GM10847 (cell line): ENCODE data around the gene COL23A1.

Experiments
- POLR2A ChIP-seq: IDR thresholded peaks from 2 replicates; pipeline ENCODE4 v1.6.1; 2011; ENCODE audit not compliant: insufficient read length; ENCODE audit errors: extremely low read depth

The COL23A1 gene

DNA sequence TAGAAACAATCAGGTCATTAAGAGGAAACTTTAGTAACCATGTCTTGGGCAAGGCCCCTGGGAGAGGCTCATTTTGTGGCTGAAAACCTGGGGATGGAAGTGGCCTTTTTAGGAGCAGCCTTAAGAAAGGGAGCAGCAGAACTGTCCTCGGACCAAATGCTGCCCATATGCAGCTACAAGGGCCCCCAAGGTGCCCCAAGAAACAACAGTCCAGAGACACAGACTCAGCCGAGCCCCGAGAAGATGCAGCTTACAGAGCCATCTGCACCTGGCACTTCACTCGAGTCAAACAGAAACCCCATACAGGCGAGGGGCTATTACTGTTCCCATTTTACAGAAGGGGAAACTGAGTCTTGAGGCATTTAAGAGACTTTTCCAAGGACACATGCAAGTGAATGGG is 58.0 kb downstream of the COL23A1 start:
- no peak for TF ChIP-seq POLR2A

DNA sequence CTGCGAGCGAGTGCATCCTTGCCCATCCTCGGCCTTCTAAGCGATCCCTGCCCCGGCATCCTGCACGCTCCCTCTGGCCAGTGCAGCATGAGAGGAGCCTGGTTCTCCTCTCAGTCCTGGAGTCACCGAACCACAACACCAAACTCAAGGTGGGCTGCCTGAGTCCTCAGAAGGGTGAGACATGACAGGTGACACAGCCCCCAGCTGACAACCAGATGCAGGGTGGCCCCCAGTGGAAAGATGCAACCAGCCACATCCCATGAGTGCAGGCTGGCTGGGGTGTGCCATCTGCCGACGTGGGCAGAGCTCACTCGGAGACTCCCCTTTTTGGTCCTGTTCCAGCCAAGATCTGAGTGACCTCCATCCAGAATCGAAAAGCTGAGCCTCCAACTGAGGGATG is 58.4 kb downstream of the COL23A1 start:
- no peak for TF ChIP-seq POLR2A

DNA sequence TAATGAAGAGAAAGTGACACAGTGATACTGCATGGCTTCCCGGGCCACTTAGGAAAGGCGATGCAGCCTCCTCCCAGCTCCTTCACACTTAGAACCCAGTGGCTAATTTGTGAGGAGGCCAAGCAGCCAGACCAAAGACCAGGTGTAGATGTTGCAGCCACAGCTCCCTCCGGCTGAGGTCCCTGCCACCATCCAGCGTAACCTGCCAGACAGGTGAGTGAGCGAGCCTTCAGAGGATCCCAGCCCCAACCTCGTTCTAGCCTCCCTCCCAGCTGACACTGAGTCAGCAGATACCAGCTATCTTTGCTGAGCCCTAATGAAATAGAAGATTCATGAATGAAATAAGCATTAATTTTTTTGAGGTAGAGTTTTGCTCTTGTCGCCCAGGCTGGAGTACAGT is 59.7 kb downstream of the COL23A1 start:
- no peak for TF ChIP-seq POLR2A

DNA sequence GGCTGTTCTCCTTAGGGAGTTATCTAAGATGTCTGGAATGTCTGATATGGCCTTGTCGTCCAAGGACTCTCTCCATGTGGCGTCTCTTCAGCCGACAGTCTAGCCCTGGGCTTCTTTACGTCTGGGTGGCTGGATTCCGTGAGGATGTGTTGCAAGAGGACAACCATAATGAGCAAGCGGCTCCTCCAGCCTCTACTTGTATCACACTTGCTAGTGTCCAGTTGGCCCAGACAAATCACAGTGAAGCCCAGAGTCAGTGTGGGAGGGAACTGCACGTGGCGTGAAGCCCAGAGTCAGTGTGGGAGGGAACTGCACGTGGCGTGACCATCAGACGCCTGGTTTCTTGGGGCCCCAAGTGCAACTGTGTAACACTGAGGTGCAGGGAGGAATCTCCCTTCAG is 61.1 kb downstream of the COL23A1 start:
- no peak for TF ChIP-seq POLR2A

DNA sequence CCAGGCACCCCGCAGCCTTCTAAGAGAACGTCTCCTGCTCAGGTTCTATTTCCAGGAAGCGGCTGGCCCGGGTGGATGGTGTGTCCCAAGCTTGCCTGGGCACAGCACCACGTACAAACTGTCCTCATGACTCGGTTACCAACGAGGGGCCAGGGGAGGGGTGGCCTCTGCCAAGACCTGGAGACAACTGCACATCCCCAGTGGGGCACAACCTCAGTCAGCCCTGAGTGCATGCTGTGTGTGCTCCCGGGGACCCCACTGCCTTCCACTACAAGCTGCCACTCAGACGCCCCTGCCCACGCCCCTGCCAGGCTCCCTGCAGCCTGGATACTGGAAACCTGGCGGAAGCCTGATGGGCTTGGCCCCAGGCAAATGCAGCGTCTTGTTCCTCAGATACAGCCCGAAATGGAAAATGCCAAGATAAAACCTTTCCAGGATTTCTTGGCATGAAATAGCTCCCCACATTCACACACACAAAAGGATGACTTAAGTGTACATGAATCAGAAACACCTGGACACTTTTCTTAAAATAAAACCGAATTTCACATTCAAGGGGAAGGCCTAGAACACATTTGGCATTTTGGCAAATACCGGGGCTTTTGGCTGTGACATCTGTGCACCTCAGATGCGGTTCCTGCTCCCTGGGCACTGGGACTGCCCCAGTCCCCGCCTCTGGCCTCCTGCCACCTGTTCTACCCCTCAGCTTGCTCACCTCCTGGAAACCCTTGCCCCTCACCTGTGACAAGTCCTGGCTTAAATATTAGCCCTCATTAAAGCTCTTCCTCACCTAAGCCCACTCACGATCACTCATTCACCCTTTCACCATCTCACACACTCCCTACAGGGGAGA is 62.5 kb downstream of the COL23A1 start:
- TF ChIP-seq POLR2A = no peak

DNA sequence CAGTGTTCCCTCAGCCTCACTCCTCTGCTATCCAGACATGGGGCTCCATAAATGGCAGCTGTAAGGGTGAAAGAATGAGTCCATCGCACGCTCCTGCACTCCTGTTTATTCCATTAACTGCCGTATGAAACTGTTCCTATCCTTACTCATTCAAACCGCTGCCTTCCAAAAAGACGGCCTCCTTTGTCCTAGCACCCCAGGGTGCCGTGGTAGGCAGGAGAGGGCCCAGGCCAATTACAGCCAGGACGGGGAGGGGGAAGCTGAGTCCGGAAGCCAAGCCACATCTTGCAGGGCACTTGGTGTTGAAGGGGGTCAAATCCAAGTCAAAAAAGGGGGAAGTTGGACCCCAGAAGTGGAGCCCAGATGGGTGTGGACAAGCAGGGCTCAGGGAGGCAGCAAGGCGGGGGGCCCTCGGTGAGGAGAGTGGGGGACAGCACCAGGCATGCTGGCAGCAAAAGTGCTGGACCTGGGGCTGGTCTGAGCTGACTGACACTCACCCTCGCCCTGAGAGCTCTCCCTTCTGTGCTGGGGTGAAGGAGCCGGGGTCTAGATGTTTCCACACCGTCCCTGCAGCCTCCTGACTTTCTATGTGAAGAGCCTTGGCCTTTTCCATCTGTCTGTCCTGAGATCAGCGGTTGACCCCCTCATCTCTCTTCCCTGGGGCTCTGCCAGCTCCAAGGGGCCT is 63.3 kb downstream of the COL23A1 start:
- TF ChIP-seq POLR2A = no peak

DNA sequence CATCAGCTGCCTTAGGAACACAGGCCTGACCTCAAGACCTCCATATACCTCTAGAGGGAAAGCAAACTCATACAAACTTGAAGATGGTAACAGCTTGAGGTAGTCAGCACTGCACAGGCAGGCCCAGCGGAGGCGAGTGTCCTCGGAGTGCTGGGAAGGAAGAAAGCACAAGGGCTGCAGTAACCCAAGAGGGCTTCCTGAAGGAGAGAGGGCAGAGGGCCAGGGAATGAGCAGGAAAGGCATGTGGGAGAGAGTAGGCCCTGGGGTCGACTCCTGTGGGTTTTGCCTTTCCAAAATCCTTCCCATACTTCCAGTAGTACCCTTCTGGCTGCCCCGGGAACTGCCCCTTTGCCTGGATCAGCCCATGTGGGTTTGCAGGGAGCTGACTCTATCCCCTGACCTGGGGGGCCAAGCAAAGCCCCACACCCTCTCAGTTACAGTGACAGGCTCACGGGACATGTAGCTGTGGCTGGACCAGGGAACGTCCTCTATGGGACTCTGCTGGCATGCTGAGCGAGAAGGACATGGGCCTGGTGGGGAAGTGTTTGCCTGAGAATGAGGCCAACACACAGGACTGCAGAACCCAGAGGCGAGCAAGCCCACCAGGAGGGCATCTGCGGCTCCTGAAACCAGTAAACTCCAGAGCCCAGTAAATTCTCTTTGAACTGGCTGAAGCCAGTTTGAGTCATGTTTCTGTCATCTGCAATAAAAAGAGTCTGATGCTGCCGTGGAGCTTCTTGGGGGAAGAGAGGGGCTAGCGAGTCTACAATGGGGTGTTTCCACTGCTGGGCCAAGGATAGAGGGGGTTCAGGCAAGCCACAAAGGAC is 64.1 kb downstream of the COL23A1 start:
- TF ChIP-seq POLR2A = no peak

DNA sequence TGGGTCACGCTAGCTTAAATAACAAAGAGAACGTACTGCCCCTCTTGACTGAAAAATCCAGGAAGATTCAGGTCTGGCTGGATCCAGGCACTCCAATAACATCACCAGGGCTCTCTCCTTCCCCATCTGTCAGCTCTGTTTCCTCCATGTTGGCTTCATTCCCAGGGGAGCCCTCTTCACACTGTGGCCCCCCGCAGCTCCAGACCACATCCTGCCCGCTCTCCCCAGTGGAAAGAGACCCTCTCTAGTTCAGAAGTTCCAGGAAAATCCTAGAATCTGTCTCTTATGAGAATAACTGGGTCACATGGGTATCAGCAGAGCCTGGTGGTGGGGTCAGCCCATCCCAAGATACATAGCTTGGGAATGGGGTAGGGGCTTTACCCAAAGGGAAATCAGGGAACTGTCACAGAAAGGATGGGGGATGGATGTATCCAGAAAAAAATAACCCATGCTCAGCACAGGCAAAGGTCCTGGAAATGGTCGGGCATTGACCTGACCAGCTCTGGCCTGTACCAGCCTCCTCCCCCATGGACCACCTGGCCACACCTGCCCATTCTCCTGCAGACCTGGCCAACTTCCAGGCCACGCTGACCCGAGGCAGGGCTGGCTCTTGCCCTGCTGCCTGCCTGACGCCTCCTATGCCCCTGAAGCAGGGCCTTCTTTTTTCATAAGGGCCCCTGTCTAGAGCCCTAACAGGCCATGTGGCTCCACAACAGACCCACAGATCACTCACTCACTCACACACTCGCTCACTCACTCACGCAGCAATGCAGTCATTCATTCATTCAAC is 65.9 kb downstream of the COL23A1 start:
- no peak for TF ChIP-seq POLR2A

DNA sequence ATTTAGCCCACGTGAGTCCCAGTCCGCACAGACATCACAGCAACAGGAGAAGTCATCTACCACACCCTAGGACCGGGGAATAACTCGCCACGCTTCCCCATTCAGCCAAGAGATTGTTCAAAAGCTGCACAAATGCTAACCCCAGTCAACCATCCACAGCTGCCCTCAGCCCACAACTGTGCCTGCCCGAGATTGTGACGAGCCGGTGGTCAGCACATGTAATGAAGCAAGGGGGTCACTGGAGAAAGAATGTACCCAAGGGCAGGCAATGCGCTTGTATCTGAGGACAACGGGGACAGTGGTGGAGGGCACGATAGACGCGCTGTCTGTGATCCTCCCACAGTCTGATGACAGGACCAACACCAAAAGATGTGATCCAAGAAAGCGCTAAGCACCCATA is 67.8 kb downstream of the COL23A1 start:
- TF ChIP-seq POLR2A = no peak

DNA sequence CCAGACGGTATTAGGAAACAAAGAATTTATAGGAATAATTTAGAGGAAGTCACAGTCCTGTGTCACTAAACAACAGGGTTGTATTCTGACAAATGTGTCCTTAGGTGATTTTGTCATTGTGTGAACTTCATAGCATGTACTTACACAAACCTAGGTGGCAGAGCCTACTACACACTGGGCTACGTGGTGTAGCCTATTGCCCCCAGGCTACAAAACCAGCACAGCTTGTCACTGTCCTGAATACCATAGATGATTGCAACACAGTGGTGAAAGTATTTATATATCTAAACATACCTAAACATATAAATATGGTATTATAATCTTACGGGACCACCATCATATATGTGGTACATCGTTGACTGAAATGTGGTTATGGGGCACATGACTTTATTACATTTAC is 69.3 kb downstream of the COL23A1 start:
- TF ChIP-seq POLR2A = no peak

DNA sequence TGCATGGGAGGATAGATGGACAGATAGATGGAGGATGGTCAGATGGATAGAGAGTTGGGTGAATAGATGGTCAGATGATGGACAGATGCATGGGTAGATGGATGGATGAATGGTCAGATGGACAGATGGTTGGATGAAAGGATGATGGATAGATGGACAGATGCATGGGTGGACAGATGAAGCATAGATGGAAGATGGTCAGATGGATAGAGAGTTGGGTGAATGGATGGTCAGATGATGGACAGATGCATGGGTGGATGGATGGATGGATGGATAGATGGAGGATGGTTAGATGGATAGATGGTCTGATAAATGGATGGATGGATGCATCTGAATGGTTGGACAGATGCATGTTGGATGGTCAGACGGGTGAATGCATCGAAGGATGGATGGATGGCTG is 70.4 kb downstream of the COL23A1 start:
- TF ChIP-seq POLR2A = no peak

DNA sequence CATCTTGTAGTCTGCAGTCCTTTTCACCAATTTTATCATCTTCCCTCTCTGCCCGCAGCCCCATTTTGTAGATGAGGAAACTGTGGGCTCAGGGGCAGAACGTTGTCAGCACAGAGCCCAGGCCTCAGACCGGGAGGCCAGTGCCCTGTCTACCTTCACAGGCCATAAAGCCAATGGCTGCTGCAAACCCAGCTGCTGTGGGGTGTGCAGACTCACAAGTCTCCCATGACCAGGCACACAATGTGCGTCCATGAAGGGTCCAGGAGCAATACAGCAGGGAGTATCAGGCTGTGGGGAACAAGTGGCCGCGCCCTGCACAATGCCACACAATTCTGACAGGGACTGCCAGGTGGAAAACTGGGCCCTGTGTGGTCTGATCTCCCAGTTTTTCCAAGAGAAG is 71.0 kb downstream of the COL23A1 start:
- TF ChIP-seq POLR2A = no peak

DNA sequence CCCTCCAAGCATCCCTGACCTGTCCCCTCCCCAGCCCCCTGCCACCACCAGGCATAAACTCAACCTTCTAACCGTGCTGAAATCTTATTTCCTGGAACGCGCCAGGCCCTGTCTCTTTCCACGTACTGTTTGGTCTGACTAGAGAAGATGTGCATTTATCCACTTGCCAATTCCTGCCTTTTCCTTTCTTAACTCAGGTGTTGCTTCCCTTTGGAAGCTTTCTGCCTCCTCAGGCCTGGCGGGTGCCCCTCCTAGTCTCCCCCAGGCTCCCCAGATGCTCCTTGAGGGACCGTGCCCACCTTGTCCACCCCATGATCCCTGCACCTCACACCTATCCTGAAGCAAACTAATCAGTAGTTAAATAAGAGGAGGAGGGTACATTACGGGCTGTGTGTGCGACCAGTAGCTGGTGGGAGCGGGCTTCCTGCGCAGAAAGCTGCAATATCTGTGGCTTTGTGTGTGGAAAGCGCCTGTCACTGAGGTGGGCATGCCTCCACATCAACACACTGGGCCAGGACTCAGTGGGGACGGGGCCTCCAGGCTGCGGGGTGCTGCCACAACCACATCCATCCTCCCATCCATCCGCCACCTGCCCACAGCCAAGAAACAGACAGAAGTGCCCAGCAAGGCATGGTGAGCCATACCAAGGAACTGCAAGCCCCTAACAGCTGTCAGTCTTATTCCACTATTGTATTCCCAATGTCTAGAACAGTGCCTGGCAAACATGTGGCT is 73.5 kb downstream of the COL23A1 start:
- TF ChIP-seq POLR2A = no peak

DNA sequence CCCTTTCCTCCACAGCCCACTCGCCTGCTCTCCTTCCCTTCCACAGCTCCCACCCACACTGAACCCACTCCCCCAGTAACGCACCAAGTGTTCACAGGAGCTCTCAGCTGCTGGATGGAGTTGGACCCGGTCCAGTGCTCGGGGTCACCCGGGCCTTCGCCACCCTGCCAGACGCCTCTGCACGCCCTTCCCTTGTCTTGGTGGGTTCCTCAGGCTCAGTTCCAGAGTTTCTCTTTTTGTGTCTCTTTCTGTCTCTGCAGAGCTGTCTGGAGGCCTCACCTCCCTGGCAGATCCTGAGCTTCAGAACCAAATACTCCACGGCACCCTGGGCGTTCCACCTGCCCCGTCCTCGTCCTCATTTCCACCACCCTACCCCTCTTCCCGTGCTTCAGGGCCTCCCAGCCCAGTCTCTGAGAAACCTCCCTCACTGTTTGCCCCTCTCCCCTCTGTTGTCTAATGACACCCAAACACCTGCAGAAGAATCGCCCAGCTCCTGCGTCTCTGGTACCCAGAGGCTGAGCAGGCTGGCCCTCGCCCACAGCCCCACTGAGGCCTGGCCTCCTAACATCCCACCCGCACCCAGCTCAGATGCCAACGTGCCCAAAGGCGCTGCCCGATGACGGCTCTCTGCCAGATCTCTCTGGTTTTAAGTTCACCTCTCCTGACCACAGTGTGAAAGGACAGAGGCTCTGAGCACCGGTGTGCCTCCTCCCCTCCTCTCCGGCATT is 74.3 kb downstream of the COL23A1 start:
- no peak for TF ChIP-seq POLR2A
